ENCODE results near the gene TRIM21. TPM values are rescaled to one million over a fixed set of nuclear protein-coding genes. Genes with fewer than 3 reads are reported as not detected.

Gene TRIM21
- 19.8 to 22.1 TPM (median 20.3 TPM) in 5 replicates for total RNA-seq (2022; extraction: Qiagen RNA extraction)

DNA sequence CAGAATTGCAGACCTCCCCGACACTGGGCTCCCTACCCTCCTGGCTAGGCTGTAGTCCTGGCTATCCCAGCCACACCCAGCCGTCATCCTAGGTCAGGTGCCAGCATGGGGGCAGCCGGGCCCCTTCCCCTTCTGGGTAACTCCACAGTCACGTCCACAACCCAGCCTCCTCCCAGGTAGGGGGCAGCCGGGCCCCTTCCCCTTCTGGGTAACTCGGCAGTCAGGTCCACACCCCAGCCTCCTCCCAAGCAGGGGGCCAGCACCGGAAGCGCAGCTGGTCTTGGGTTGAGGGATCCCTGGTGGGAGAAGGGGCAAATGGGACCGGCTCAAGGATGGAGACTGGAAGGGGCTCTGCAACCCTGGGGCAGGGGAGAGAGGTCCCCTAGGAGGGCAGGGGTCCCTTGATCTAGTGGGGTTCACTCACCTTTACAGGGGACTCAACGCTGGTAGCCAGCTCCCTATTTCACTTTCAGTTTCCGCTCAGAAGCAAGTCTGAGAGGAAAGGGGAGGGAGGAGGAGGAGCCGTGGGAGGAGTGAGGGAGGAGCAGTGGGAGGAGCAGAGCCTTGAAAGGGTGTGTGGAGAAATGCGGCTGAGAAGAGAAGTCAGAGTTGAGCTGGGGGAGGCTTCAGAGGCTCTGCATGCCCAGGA is at the start of gene TRIM21:
Gene TRIM21 (minus strand): TSS at position 494 of the 649 bp plus-strand sequence. CDS start 3,293 bp downstream, outside the sequence.

DNA sequence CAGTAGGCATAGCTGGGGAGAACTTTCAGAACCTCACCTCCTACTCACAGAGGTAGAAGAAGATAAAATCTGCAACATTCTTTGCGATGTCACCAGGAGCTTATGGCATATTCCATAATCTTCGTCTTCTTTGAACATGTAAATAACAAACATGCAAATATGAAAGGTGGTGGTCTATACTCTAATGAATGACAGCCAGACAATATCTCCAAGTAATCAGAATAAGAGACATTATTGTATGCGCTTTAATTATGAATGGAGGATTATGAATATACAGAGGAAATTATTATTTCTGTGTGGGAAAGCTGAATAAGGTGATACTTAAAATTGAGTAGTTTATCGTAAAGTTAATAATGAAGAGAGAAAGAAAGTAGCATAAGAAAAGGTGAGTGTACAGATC is 25.2 kb downstream of the TRIM21 start, which contains the start of gene OR52B4:
Gene OR52B4 (minus strand): TSS at position 101 of the 400 bp plus-strand sequence. CDS start 91 bp downstream, at position 10.

Other genes with a start within 250 kb of the TRIM21 start
- gene OR52B4, start 25.3 kb downstream of the TRIM21 start, total RNA-seq (2022; extraction: Qiagen RNA extraction) = not detected in 5 replicates
- not detected in 5 replicates for gene OR52K2, start 55.6 kb upstream of the TRIM21 start, total RNA-seq (2022; extraction: Qiagen RNA extraction)
- gene OR52K1, start 88.9 kb upstream of the TRIM21 start, total RNA-seq (2022; extraction: Qiagen RNA extraction) = not detected in 5 replicates
- gene OR52M1, start 151.5 kb upstream of the TRIM21 start, total RNA-seq (2022; extraction: Qiagen RNA extraction) = not detected in 5 replicates
- not detected in 5 replicates for gene OR52I2, start 188.0 kb upstream of the TRIM21 start, total RNA-seq (2022; extraction: Qiagen RNA extraction)
- not detected in 5 replicates for gene OR52I1, start 200.3 kb upstream of the TRIM21 start, total RNA-seq (2022; extraction: Qiagen RNA extraction)
- 7.6 to 9.6 TPM (median 8.4 TPM) in 5 replicates for gene TRIM68, start 214.5 kb upstream of the TRIM21 start, total RNA-seq (2022; extraction: Qiagen RNA extraction)
- not detected in 5 replicates for gene OR51D1, start 243.8 kb upstream of the TRIM21 start, total RNA-seq (2022; extraction: Qiagen RNA extraction)

All from A549 treated with AZD2906 at 1 μM for 4 hours (cell line).